Activated CD8-positive, alpha-beta memory T cell treated with anti-CD3 and anti-CD28 coated beads, Interleukin-2, amount 50 U/mL, for 24 hours (primary cell): ENCODE data around the gene NIT1.

ENCODE experiments used
- DNase-seq: peaks from one replicate; pipeline ENCODE4 v3.0.0-alpha.2; 2020; ENCODE audit errors: extremely low read depth

The NIT1 gene

DNA sequence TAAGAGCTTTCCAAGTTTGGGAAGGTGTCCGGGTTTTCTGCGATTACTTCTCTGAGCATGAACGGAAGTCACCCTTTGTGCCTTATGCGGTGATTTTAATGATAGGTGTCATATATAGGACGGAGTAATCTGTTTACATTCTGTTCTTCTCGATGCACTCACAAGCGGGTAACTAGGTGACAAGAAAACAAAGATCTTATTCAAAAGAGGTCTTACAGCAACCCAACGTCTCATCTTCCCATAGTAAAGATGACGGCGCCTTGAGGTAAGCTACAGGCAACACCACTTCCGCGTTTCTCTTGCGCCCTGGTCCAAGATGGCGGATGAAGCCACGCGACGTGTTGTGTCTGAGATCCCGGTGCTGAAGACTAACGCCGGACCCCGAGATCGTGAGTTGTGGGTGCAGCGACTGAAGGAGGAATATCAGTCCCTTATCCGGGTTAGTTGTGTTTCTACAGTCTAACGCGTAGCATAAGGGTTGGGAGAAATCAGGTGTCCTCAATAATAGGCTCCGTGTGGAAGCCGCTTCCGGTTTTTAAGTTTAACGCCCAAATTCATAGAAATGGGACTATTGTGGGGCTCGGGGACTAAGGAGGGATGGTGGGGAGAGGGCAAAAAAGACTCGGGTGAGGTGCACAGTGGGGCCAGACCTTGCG is 35.9 kb downstream of the NIT1 start, which contains the start of gene UFC1:
TSS of gene UFC1 (plus strand) at position 297 of the 656 bp plus-strand sequence. CDS start at position 317, 20 bp downstream.
- DNase-seq, result peak; percentile 53

DNA sequence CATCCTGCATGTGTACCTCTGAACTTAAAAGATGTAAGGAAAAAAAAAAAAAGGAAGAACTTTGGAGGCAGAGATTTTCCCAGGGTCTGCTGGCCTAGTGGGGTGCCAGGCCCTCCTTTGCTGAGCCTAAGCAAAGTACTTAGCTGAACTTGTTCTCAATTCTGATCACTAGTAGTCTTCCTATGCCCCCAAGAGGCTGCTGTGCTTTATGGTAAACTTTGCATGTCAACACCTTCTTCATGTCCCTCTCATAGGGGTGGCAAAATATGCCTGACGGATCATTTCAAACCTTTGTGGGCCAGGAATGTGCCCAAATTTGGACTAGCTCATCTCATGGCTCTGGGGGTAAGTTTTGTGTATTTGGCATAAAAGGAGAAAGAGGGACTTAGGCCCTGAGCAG is 40.0 kb downstream of the NIT1 start:
- DNase-seq, result no peak

DNA sequence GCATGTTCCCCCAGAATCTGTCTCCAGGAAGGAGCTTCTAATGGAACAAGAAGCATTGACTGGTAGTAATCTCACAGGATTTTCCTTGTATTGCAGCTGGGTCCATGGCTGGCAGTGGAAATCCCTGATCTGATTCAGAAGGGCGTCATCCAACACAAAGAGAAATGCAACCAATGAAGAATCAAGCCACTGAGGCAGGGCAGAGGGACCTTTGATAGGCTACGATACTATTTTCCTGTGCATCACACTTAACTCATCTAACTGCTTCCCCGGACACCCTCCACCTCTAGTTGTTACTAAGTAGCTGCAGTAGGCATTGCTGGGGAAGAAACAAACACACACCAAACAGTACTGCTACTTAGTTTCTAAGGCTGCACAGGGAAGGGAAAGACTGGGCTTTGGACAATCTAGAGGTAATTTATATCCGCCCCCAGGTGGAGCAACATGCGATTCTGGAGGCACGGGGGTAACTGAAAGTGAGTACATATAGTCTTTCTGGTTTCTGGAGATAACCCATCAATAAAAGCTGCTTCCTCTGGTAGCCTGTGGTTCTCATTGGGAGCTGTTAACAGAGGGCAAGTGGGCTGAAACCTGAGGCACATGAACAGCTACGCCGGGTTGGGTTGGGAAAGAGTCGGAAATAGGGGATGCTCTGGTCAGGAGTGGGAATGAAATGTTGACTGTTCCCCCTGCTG is 40.6 kb downstream of the NIT1 start:
- no peak for DNase-seq

DNA sequence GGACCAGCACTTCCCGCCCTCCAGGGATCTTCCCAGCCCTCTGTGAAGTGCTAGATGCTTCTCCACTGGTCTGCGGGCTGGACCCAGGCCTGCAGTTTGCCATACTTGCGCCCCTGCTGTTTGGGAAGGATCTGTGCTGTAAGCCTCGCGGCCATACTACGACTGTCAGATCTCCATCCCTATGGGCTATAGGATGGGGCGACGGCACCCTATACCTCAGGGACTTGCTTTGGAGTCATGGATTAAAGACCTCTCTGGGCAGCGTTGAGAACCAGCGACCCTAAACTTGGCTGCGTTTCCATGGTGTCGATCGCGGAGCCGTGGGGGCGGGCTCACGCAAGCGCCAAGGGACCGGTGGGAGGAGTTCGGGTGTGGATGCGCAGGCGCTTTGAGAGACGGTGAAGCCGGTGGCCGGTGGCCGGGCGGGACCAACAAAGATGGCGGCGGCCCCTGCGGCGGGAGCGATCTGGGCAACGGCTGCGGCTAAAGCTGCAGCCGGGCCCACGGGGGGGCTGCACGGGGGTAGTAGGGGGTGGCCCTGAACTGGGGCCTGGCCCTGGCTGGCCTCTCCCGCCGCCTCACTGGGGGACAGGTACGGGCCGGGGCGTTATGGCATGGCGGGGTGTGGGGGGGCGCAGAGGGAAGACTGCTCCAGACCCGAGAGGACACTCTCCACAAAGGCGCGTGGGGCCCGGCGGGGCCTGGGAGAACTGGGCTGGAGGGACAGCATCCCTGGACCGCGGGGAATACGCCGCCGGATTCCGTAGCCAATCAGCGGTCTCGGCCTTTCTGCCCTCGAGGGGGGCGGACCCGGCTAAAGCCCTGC is 41.4 kb downstream of the NIT1 start, which contains the start of gene USP21:
TSS of gene USP21 (plus strand) at position 414 of the 826 bp plus-strand sequence. CDS start 1,141 bp downstream, outside the sequence.
- peak; percentile 81 for DNase-seq

DNA sequence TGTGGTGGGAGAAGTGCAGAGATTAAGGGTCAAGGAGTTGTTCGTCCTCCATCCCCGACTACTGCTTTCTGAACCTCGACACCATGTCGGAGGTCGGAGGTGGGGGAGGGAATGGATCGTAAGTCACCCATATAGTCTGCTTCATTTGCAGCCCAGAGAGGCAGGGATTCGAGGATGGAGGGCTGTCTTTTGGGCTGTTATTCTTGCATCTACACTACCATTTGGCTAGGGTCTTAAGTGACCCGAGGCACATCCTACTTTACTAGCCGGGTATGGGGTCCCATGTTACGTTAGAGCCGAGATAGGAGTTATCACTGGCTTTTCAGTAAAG is 42.0 kb downstream of the NIT1 start:
- DNase-seq, result no peak

DNA sequence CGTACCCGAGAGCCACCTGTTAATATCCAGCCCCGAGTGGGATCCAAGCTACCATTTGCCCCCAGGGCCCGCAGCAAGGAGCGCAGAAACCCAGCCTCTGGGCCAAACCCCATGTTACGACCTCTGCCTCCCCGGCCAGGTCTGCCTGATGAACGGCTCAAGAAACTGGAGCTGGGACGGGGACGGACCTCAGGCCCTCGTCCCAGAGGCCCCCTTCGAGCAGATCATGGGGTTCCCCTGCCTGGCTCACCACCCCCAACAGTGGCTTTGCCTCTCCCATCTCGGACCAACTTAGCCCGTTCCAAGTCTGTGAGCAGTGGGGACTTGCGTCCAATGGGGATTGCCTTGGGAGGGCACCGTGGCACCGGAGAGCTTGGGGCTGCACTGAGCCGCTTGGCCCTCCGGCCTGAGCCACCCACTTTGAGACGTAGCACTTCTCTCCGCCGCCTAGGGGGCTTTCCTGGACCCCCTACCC is 42.8 kb downstream of the NIT1 start:
- DNase-seq, result no peak

DNA sequence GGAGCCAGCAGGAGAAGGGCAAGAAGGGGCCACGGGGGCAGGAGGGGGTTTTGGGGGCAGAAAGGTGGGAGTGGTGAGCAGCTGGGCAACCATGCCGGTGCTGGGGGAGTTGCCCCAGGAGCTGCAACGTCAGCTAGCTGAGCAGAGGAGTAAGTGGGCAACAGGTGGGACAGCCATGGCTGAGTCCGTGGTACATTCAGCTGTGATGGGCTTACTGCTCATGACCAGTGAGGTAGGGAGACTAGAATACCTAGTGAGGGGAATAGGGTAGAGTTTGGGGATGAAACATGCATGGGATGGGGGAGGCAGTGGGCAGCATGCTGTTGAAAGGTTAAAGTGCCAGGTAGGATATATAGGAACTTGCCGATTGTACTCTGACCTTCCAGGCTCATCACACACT is 43.7 kb downstream of the NIT1 start:
- no peak for DNase-seq

DNA sequence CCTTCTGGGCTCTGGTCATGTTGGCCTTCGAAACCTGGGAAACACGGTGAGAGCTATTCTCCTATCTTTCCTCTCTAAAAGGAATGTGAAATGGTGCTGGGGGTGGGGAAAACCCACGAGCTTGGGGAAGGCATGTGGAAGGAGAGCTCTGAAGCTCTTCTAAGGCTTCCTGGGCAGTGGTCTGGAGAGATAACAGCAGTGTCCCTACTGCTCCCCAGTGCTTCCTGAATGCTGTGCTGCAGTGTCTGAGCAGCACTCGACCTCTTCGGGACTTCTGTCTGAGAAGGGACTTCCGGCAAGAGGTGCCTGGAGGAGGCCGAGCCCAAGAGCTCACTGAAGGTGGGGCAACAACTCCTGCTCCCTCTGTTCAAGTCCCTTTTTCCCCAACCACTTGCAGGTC is 44.1 kb downstream of the NIT1 start:
- no peak for DNase-seq

DNA sequence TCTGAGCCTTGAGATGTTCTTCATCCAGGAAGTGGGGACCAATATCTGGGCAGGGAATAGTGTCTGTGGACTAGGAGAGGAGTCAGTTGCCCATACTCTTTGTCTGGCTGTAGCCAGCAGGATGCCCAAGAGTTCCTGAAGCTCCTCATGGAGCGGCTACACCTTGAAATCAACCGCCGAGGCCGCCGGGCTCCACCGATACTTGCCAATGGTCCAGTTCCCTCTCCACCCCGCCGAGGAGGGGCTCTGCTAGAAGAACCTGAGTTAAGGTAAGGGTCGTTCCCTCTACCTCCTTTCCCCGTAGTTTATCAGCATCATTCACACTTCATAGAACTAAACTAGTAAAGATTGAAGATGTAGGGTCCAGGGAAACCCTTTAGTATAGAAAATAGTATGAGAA is 44.9 kb downstream of the NIT1 start:
- no peak for DNase-seq

DNA sequence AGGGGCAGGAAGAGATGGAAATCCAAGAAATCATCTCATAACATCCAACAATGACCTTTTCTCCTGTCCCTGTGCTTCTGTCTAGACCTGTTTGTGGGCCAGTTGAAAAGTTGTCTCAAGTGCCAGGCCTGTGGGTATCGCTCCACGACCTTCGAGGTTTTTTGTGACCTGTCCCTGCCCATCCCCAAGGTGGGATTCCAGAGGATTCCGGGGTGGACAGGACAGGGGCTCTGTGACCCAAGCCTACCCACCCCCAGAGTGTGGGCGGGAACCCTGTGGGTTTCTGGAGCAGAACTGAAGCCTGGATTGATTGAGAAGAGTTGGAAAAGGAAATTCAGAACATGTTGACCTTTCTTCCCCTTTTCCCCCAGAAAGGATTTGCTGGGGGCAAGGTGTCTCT is 45.9 kb downstream of the NIT1 start:
- no peak for DNase-seq

DNA sequence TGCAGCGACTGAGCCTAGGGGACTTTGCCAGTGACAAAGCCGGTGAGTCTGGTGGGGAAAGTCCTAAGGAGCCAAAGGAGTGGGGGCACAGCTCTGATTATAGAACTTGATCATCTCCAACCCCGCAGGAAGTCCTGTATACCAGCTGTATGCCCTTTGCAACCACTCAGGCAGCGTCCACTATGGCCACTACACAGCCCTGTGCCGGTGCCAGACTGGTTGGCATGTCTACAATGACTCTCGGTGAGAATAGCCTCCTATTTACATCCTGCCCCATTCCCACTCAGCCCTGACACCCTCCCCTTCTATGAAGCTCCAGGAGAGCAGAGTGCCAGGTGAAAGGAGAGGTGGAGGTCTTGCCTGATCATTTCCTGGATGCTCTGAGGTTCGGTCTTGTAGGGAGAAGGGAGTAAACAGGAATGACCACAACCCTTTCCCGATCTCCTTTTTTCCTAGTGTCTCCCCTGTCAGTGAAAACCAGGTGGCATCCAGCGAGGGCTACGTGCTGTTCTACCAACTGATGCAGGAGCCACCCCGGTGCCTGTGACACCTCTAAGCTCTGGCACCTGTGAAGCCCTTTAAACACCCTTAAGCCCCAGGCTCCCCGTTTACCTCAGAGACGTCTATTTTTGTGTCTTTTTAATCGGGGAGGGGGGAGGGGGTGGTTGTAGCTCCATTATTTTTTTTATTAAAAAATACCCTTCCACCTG is 47.2 kb downstream of the NIT1 start:
- no peak for DNase-seq

DNA sequence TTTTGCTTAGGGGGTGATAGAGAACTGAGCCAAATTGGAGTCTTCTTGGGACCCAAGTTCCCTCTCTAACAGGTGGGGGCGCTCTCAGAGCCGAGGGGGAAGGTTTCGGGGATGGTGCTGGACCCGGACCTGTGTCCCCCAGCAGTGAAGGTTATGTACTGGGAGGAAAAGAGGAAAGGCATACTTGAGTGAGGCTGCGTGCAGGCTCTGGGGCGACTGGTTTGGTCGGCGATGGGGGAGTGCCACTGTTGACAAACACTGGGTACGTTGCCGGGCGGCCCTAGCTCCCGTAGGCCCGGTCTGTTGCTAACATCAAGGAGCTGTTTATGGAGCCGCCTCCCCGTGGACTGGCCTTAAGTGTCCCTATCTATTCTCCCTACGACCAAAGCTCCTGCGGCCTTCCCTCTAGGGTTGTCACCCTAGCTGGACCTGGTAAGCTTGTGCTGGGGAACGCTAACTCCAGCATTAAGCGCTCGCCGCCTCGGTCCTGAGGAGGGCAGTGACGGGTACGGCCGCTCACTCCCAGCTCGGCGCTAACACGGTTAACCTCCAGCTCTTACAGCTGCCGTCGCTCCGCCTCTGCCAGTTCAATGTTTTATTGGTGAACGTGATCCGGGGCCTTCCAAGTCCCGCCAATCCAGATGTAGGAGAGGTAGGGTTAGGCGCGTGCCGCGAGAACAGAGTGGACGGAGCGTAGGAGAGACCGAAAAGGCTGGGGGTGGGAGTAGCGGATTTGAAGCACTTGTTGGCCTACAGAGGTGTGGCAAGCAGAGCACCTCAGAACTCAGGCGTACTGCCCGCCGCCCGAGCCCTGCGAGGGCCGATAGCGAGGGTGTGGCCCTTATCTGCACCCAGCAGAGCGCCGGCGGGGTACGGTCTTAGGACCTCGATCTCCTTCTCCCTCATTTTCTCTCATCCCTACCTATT is 48.1 kb downstream of the NIT1 start, which contains the start of gene PPOX:
TSS of gene PPOX (plus strand) at position 685 of the 927 bp plus-strand sequence. CDS start 422 bp downstream, outside the sequence.
- peak; percentile 89 for DNase-seq

DNA sequence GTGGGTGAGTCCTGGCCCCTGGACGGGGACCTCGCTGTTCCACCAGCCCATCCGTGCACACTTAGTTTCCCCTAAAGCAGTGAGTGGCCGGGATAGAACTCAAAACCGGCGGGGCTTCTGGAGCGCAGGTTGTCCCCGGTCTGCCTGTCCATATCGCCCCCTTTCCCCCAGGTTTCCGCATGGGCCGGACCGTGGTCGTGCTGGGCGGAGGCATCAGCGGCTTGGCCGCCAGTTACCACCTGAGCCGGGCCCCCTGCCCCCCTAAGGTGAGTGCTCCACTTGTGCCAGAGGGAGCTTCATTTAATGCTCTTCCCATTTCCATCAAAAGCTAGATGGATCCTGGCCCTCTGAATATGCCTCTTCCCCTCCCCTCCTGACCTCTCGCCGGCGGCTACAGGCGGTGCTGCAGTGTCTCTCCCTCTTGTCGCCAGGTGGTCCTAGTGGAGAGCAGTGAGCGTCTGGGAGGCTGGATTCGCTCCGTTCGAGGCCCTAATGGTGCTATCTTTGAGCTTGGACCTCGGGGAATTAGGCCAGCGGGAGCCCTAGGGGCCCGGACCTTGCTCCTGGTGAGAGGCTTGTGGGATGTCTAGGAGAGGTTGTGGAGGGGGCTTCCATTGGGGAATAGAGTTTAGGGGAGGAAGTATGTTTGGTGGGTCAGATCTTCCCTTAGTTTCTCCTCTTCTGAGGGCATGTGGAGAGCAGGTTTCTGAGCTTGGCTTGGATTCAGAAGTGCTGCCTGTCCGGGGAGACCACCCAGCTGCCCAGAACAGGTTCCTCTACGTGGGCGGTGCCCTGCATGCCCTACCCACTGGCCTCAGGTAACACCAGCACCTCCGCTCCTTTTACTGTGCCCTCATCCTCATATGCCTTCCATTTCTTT is 49.0 kb downstream of the NIT1 start:
- DNase-seq, result no peak

DNA sequence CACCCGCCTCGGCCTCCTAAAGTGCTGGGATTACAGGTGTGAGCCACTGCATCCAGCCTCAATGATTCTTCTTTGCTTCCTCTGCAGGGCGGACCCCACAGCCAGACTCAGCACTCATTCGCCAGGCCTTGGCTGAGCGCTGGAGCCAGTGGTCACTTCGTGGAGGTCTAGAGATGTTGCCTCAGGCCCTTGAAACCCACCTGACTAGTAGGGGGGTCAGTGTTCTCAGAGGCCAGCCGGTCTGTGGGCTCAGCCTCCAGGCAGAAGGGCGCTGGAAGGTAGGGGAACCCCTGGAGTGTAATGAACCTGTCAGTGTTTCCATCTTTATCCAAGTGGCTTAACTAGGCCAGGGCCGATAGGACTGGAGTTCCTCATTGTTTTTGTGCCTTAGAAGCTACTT is 51.0 kb downstream of the NIT1 start:
- DNase-seq, result no peak
